GM19455 (cell line): ENCODE results near the gene CTIF.

Experiments
- ATAC-seq: cut with Tn5 transposase; IDR thresholded peaks from one replicate; pipeline ENCODE4 v1.9.1; 2021; ENCODE audit not compliant: unreplicated experiment

The CTIF gene

GRCh38 chr18:48675912-48676311, 137.1 kb downstream of the CTIF start:
- no peak for ATAC-seq

GRCh38 chr18:48676346-48676745, 137.5 kb downstream of the CTIF start:
- ATAC-seq = no peak

- peak; percentile 71 for ATAC-seq
Measured at GRCh38 chr18:48676756-48677368, 138.0 kb downstream of the CTIF start.

GRCh38 chr18:48678237-48679115, 139.6 kb downstream of the CTIF start:
- ATAC-seq = no peak

GRCh38 chr18:48679236-48679635, 140.4 kb downstream of the CTIF start:
- no peak for ATAC-seq

GRCh38 chr18:48680339-48681250, 141.8 kb downstream of the CTIF start:
- no peak for ATAC-seq

GRCh38 chr18:48682768-48683167, 143.9 kb downstream of the CTIF start:
- no peak for ATAC-seq

GRCh38 chr18:48683197-48683596, 144.4 kb downstream of the CTIF start:
- no peak for ATAC-seq

- ATAC-seq = no peak
Measured at GRCh38 chr18:48683661-48684060, 144.8 kb downstream of the CTIF start.

GRCh38 chr18:48687346-48688042, 148.7 kb downstream of the CTIF start:
- no peak for ATAC-seq

- ATAC-seq = no peak
Measured at GRCh38 chr18:48688961-48689360, 150.1 kb downstream of the CTIF start.

GRCh38 chr18:48689548-48689947, 150.7 kb downstream of the CTIF start:
- ATAC-seq = no peak

GRCh38 chr18:48690494-48690893, 151.7 kb downstream of the CTIF start:
- ATAC-seq = no peak

- ATAC-seq = no peak
Measured at GRCh38 chr18:48693006-48693405, 154.2 kb downstream of the CTIF start.

GRCh38 chr18:48693625-48694262, 154.9 kb downstream of the CTIF start:
- ATAC-seq = no peak

GRCh38 chr18:48694295-48694694, 155.5 kb downstream of the CTIF start:
- no peak for ATAC-seq

GRCh38 chr18:48695671-48696070, 156.8 kb downstream of the CTIF start:
- no peak for ATAC-seq

- no peak for ATAC-seq
Measured at GRCh38 chr18:48696218-48696617, 157.4 kb downstream of the CTIF start.

- ATAC-seq = no peak
Measured at GRCh38 chr18:48697441-48697840, 158.6 kb downstream of the CTIF start.

GRCh38 chr18:48698707-48699106, 159.9 kb downstream of the CTIF start:
- no peak for ATAC-seq
